Ishikawa (cell line): Measurements from ENCODE around the gene SPIN2A.

Experiments
- CEBPB ChIP-seq: IDR thresholded peaks from 2 replicates; pipeline ENCODE4 v1.6.1; 2012
- CREB1 ChIP-seq: IDR thresholded peaks from 2 replicates; pipeline ENCODE4 v1.6.1; 2012; ENCODE audit warnings: low read depth
- EGR1 ChIP-seq: IDR thresholded peaks from 2 replicates; pipeline ENCODE4 v1.6.1; 2012
- EP300 ChIP-seq: IDR thresholded peaks from 2 replicates; pipeline ENCODE4 v1.6.1; 2012; ENCODE audit warnings: borderline replicate concordance
- MAX ChIP-seq: IDR thresholded peaks from 2 replicates; pipeline ENCODE4 v1.6.1; 2012
- NFIC ChIP-seq: IDR thresholded peaks from 2 replicates; pipeline ENCODE4 v1.6.1; 2012
- RAD21 ChIP-seq: IDR thresholded peaks from 2 replicates; pipeline ENCODE4 v1.6.1; 2012; ENCODE audit warnings: low read depth
- TAF1 ChIP-seq: IDR thresholded peaks from 2 replicates; pipeline ENCODE4 v1.6.1; 2012; ENCODE audit warnings: low read depth, mild to moderate bottlenecking
- TCF12 ChIP-seq: IDR thresholded peaks from 2 replicates; pipeline ENCODE4 v1.6.1; 2012; ENCODE audit warnings: low read depth
- USF1 ChIP-seq: IDR thresholded peaks from 2 replicates; pipeline ENCODE4 v1.6.1; 2012
- YY1 ChIP-seq: IDR thresholded peaks from 2 replicates; pipeline ENCODE4 v1.6.1; 2012; ENCODE audit warnings: low read depth
- TF ChIP-seq, protein P1 (sequence below): IDR thresholded peaks from 2 replicates; pipeline ENCODE4 v1.6.1; 2012; ENCODE audit warnings: low read depth, mild to moderate bottlenecking

DNA sequence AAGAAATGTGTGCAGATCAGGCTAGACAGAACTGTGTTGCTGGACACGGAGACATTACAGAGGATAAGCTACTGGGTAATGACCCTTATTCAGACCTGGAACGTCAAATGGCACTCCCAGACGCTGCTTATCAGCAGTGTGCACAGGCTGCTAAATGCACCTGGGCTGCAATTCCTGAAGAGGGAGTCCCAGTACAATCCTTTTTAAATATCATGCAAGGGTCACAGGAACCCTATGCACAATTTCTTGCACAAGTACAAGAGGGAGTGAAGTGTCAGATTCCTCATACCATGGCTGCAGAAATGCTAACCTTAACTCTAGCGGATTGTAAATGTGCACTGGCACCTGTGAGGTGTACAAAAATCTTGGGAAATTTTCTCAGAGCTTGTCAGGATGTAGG lies 32.8 kb downstream of the SPIN2A start:
- TF ChIP-seq, protein P1, sequence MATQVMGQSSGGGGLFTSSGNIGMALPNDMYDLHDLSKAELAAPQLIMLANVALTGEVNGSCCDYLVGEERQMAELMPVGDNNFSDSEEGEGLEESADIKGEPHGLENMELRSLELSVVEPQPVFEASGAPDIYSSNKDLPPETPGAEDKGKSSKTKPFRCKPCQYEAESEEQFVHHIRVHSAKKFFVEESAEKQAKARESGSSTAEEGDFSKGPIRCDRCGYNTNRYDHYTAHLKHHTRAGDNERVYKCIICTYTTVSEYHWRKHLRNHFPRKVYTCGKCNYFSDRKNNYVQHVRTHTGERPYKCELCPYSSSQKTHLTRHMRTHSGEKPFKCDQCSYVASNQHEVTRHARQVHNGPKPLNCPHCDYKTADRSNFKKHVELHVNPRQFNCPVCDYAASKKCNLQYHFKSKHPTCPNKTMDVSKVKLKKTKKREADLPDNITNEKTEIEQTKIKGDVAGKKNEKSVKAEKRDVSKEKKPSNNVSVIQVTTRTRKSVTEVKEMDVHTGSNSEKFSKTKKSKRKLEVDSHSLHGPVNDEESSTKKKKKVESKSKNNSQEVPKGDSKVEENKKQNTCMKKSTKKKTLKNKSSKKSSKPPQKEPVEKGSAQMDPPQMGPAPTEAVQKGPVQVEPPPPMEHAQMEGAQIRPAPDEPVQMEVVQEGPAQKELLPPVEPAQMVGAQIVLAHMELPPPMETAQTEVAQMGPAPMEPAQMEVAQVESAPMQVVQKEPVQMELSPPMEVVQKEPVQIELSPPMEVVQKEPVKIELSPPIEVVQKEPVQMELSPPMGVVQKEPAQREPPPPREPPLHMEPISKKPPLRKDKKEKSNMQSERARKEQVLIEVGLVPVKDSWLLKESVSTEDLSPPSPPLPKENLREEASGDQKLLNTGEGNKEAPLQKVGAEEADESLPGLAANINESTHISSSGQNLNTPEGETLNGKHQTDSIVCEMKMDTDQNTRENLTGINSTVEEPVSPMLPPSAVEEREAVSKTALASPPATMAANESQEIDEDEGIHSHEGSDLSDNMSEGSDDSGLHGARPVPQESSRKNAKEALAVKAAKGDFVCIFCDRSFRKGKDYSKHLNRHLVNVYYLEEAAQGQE: no peak
- TF ChIP-seq TAF1 (no peak), CREB1 (no peak), EGR1 (no peak), TCF12 (no peak), EP300 (no peak), RAD21 (no peak), YY1 (no peak), NFIC (no peak), MAX (no peak), USF1 (no peak), CEBPB (no peak)
